Prostate gland (tissue), 2 donors: ENCODE measurements around the gene DYNC1I1. TPM values are rescaled to one million over a fixed set of nuclear protein-coding genes. Genes with fewer than 3 reads are reported as not detected.

Experiments
- DNase-seq: peaks from one replicate; pipeline ENCODE4 v3.0.0-alpha.2; 2019; ENCODE audit warnings: low spot score
- H3K27ac ChIP-seq, 2 donors: fragments of 200-600 bp; sonication (generic); 2 replicates each; pipeline ENCODE4 v1.5.1; 2017 to 2019
- H3K27me3 ChIP-seq: fragments of 200-600 bp; sonication (generic); replicated peaks from 2 replicates; pipeline ENCODE4 v1.5.1; 2019; ENCODE audit not compliant: insufficient read depth
- H3K36me3 ChIP-seq, 2 donors: fragments of 200-600 bp; sonication (generic); 1 replicate in 1 of 2; 2 replicates in 1 of 2; pipeline versions ENCODE4 v1.5.1 to v1.8.1; 2017 to 2019
- H3K4me1 ChIP-seq: fragments of 200-600 bp; sonication (generic); replicated peaks from 2 replicates; pipeline ENCODE4 v1.5.1; 2019
- H3K4me3 ChIP-seq, 2 donors: fragments of 200-600 bp; sonication (generic); 2 replicates each; pipeline ENCODE4 v1.5.1; 2017 to 2019
- H3K9me3 ChIP-seq: fragments of 200-600 bp; sonication (generic); 2 replicates; pipeline ENCODE4 v1.5.1; 2017
- CTCF ChIP-seq, 4 experiments: fragments of 200-600 bp in 2 of 4; fragments of 450-650 bp in 2 of 4; sonication (generic) in 2 of 4; IDR thresholded peaks; 1 replicate in 3 of 4; 2 replicates in 1 of 4; pipeline ENCODE4 v1.5.1; 2016 to 2019; ENCODE audit warnings: antibody characterized with exemption in 4 of 4, mild to moderate bottlenecking in 2 of 4, moderate library complexity in 2 of 4
- POLR2A ChIP-seq: fragments of 450-650 bp; IDR thresholded peaks from one replicate; pipeline ENCODE4 v1.6.1; 2016; ENCODE audit warnings: antibody characterized with exemption, mild to moderate bottlenecking
- POLR2AphosphoS5 ChIP-seq: sonication (generic); formaldehyde crosslinking; IDR thresholded peaks from one replicate; pipeline ENCODE4 v1.6.1; 2017; ENCODE audit warnings: antibody characterized with exemption
- WGBS: methylation state at CpG from one replicate; pipeline ENCODE4 v1.1.5; 2018; 5-methylcytosine and 5-hydroxymethylcytosine counted together
- intact Hi-C: fragments of 100-400 bp; cut with DNase I; formaldehyde crosslinking; loops from one replicate; pipeline ENCODE4 v1.14.2; 2022
- total RNA-seq, 2 donors: library from RNA; depleted of rRNA; stranded (reverse); fragments of >200 nt; gene quantifications; one replicate each; pipeline ENCODE4 v1.1.0, GENCODE V29; 2016

DYNC1I1 gene
- total RNA-seq, 2 donors from 2014 or later, result 4.4 to 5.1 TPM

GRCh38 chr7:95776561-95777185, 4.3 kb downstream of the DYNC1I1 start:
- no peaks in the 10 kb centered on the region for H3K36me3 ChIP-seq
- TF ChIP-seq POLR2AphosphoS5 (no peak), CTCF (IDR thresholded peaks at IDR 0.05) (no peak), POLR2A (no peak)
- H3K27ac ChIP-seq, result no peak overlapping the region
- no peaks in the 10 kb centered on the region for H3K4me1 ChIP-seq
- no peak overlapping the region for H3K4me3 ChIP-seq
- H3K9me3 ChIP-seq, result no peaks in the 10 kb centered on the region
- no peak for DNase-seq
- H3K27me3 ChIP-seq, result no peaks in the 10 kb centered on the region
- 93% methylated on average over 2 of the region's 2 CpGs for WGBS
- intact Hi-C loops, result no loop called here

- Histone ChIP-seq H3K27ac (no peak overlapping the region), H3K27me3 (no peaks in the 10 kb centered on the region), H3K9me3 (no peaks in the 10 kb centered on the region), H3K4me3 (no peak overlapping the region), H3K36me3 (no peaks in the 10 kb centered on the region), H3K4me1 (no peaks in the 10 kb centered on the region)
- 90% methylated on average over 7 of the region's 7 CpGs for WGBS
- TF ChIP-seq POLR2AphosphoS5 (no peak), POLR2A (no peak), CTCF (IDR thresholded peaks at IDR 0.05) (no peak)
- DNase-seq, result no peak
- intact Hi-C loops, result no loop called here
Measured at GRCh38 chr7:95777269-95777668, 4.9 kb downstream of the DYNC1I1 start.

- H3K4me3 ChIP-seq, result no peak overlapping the region
- 71% methylated on average over 5 of the region's 5 CpGs for WGBS
- no peaks in the 10 kb centered on the region for H3K4me1 ChIP-seq
- no peak overlapping the region for H3K27ac ChIP-seq
- H3K36me3 ChIP-seq, result no peaks in the 10 kb centered on the region
- no peak for DNase-seq
- no peak for TF ChIP-seq POLR2AphosphoS5
- no peak for TF ChIP-seq POLR2A
- no peak for TF ChIP-seq CTCF (IDR thresholded peaks at IDR 0.05)
- H3K27me3 ChIP-seq, result no peaks in the 10 kb centered on the region
- intact Hi-C loops, result no loop called here
- H3K9me3 ChIP-seq, result no peaks in the 10 kb centered on the region
Measured at GRCh38 chr7:95780665-95781064, 8.3 kb downstream of the DYNC1I1 start.

GRCh38 chr7:95781961-95782586, 9.7 kb downstream of the DYNC1I1 start:
- no peaks in the 10 kb centered on the region for H3K36me3 ChIP-seq
- TF ChIP-seq CTCF (IDR thresholded peaks at IDR 0.05), result no peak
- TF ChIP-seq POLR2AphosphoS5, result no peak
- TF ChIP-seq POLR2A, result no peak
- H3K4me1 ChIP-seq, result no peaks in the 10 kb centered on the region
- intact Hi-C loops, result no loop called here
- DNase-seq, result no peak
- 83% methylated on average over 3 of the region's 3 CpGs for WGBS
- no peak overlapping the region for H3K4me3 ChIP-seq
- H3K27me3 ChIP-seq, result no peaks in the 10 kb centered on the region
- no peaks in the 10 kb centered on the region for H3K9me3 ChIP-seq
- no peak overlapping the region for H3K27ac ChIP-seq

- Histone ChIP-seq H3K36me3 (no peaks in the 10 kb centered on the region), H3K27me3 (no peaks in the 10 kb centered on the region), H3K4me3 (no peak overlapping the region), H3K27ac (no peak overlapping the region), H3K9me3 (no peaks in the 10 kb centered on the region), H3K4me1 (no peaks in the 10 kb centered on the region)
- DNase-seq, result no peak
- intact Hi-C loops, result no loop called here
- TF ChIP-seq POLR2A (no peak), POLR2AphosphoS5 (no peak), CTCF (IDR thresholded peaks at IDR 0.05) (no peak)
Measured at GRCh38 chr7:95784796-95785195, 12.4 kb downstream of the DYNC1I1 start.
